K562 (cell line): Measurements from ENCODE around the gene SAMD8. TPM values are rescaled to one million over a fixed set of nuclear protein-coding genes. Genes with fewer than 3 reads are reported as not detected.

Source experiments
- DACH1 ChIP-seq: fragments of 450-650 bp; IDR thresholded peaks from 2 replicates; pipeline ENCODE4 v1.6.1; 2018; ENCODE audit not compliant: partially characterized antibody
- JUN ChIP-seq, 2 experiments: sonication (generic) in 1 of 2; formaldehyde crosslinking in 1 of 2; IDR thresholded peaks; 2 replicates each; pipeline versions ENCODE4 v1.6.1 to v1.8.0; 2012 to 2022; ENCODE audit warnings: borderline replicate concordance in 2 of 2, mild to moderate bottlenecking in 2 of 2, improper control_type of control experiment in 1 of 2, low read depth in 1 of 2, low read length in 1 of 2, missing genetic modification reagents in 1 of 2
- MAZ ChIP-seq, 2 experiments: fragments of 450-650 bp in 1 of 2; sonication (generic) in 1 of 2; formaldehyde crosslinking; IDR thresholded peaks in 1 of 2; conservative IDR thresholded peaks in 1 of 2; 2 replicates each; pipeline versions ENCODE4 v1.4.0 to v1.5.0; 2020; ENCODE audit warnings: mild to moderate bottlenecking in 1 of 2, missing genetic modification reagents in 1 of 2
- MIER1 ChIP-seq: fragments of 450-650 bp; IDR thresholded peaks from 2 replicates; pipeline ENCODE4 v1.6.1; 2016; ENCODE audit warnings: antibody characterized with exemption, mild to moderate bottlenecking, low read depth
- NBN ChIP-seq: fragments of 450-650 bp; IDR thresholded peaks from 2 replicates; pipeline ENCODE4 v1.6.1; 2016; ENCODE audit warnings: low read depth, mild to moderate bottlenecking
- NELFE ChIP-seq: IDR thresholded peaks from 2 replicates; pipeline ENCODE4 v1.6.1; 2011; ENCODE audit warnings: mild to moderate bottlenecking; ENCODE audit not compliant: insufficient read depth, insufficient read length
- STAT5B ChIP-seq: fragments of 250-450 bp; sonication (Bioruptor Pico); IDR thresholded peaks from 2 replicates; pipeline ENCODE4 v1.8.0; 2021; ENCODE audit warnings: mild to moderate bottlenecking, inconsistent platforms
- WHSC1 ChIP-seq: IDR thresholded peaks from one replicate; pipeline ENCODE4 v1.6.1; 2012; ENCODE audit warnings: low read length, control low read depth, inconsistent platforms
- ZC3H11A ChIP-seq: IDR thresholded peaks from 2 replicates; pipeline ENCODE4 v1.6.1; 2012; ENCODE audit warnings: low read depth, low read length, improper control_type of control experiment
- ZNF23 ChIP-seq: fragments of 250-450 bp; sonication (Bioruptor Pico); IDR thresholded peaks from 2 replicates; pipeline ENCODE4 v1.4.0; 2020; ENCODE audit warnings: mild to moderate bottlenecking
- ZNF316 ChIP-seq: fragments of 450-650 bp; IDR thresholded peaks from 2 replicates; pipeline ENCODE4 v1.6.1; 2016
- ZNF431 ChIP-seq: sonication (generic); formaldehyde crosslinking; IDR thresholded peaks from 2 replicates; pipeline ENCODE4 v1.8.0; 2022; ENCODE audit warnings: mild to moderate bottlenecking, missing genetic modification reagents
- ZNF445 ChIP-seq: fragments of 250-450 bp; sonication (Bioruptor Pico); IDR thresholded peaks from 2 replicates; pipeline ENCODE4 v1.4.0; 2020; ENCODE audit warnings: low read depth, mild to moderate bottlenecking, moderate library complexity
- ZNF780A ChIP-seq: fragments of 250-450 bp; sonication (Bioruptor Pico); IDR thresholded peaks from 2 replicates; pipeline ENCODE4 v1.5.0; 2021; ENCODE audit warnings: mild to moderate bottlenecking
- polyA plus RNA-seq, 8 experiments: library from polyadenylated mRNA; depleted of rRNA in 4 of 8; stranded (reverse) in 5 of 8; unstranded in 3 of 8; fragments of >200 nt; fragmentation: Nextera tagmentation in 2 of 8; fragmentation: Illumina TruSeq in 1 of 8; extraction: Ambion mirVana in 2 of 8; extraction: Trizol in 1 of 8; gene quantifications; 2 replicates each; pipeline versions ENCODE4 v1.2.1 to v1.2.3, GENCODE V29; 2011 to 2014; ENCODE audit warnings: inconsistent platforms in 1 of 8, missing spikeins in 1 of 8
- total RNA-seq, 7 experiments: library from RNA; depleted of rRNA in 6 of 7; stranded (reverse); fragments of >200 nt in 6 of 7; fragmentation: Illumina TruSeq in 2 of 7; extraction: Trizol in 2 of 7; gene quantifications; 2 replicates each; pipeline versions ENCODE4 v1.2.1 to v1.2.3, GENCODE V29; 2011 to 2021; ENCODE audit warnings: low replicate concordance in 1 of 7
- TF ChIP-seq, protein P1 (sequence below): fragments of 450-650 bp; formaldehyde crosslinking; IDR thresholded peaks from 2 replicates; pipeline ENCODE4 v1.4.0; 2022; ENCODE audit warnings: missing genetic modification characterization
- TF ChIP-seq, protein P2 (sequence below): sonication (generic); formaldehyde crosslinking; IDR thresholded peaks from 2 replicates; pipeline ENCODE4 v1.8.0; 2022; ENCODE audit warnings: mild to moderate bottlenecking, missing genetic modification reagents
- TF ChIP-seq, protein P3 (sequence below): fragments of 150-350 bp; IDR thresholded peaks from 2 replicates; pipeline ENCODE4 v1.6.1; 2014; ENCODE audit warnings: low read depth, mild to moderate bottlenecking, low read length, borderline replicate concordance

The SAMD8 gene
- total and polyA plus RNA-seq, 9 of the 15 experiments (the other 6 are each of a cell fraction or from before 2014, with no cell fraction given) = 2.7 to 16.1 (median 6.2) TPM

- peak; percentile 86; the same call in 1 of the 2 replicates for TF ChIP-seq ZNF445 (CRISPR knock-in tag)
- TF ChIP-seq STAT5B = peak; percentile 77; the same call in 1 of the 2 replicates
- no peak for TF ChIP-seq NBN
- TF ChIP-seq, protein P1, sequence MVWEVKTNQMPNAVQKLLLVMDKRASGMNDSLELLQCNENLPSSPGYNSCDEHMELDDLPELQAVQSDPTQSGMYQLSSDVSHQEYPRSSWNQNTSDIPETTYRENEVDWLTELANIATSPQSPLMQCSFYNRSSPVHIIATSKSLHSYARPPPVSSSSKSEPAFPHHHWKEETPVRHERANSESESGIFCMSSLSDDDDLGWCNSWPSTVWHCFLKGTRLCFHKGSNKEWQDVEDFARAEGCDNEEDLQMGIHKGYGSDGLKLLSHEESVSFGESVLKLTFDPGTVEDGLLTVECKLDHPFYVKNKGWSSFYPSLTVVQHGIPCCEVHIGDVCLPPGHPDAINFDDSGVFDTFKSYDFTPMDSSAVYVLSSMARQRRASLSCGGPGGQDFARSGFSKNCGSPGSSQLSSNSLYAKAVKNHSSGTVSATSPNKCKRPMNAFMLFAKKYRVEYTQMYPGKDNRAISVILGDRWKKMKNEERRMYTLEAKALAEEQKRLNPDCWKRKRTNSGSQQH (CRISPR knock-in tag) = no peak
- no peak for TF ChIP-seq ZNF780A (CRISPR knock-in tag)
- TF ChIP-seq NELFE = no peak
- TF ChIP-seq, protein P2, sequence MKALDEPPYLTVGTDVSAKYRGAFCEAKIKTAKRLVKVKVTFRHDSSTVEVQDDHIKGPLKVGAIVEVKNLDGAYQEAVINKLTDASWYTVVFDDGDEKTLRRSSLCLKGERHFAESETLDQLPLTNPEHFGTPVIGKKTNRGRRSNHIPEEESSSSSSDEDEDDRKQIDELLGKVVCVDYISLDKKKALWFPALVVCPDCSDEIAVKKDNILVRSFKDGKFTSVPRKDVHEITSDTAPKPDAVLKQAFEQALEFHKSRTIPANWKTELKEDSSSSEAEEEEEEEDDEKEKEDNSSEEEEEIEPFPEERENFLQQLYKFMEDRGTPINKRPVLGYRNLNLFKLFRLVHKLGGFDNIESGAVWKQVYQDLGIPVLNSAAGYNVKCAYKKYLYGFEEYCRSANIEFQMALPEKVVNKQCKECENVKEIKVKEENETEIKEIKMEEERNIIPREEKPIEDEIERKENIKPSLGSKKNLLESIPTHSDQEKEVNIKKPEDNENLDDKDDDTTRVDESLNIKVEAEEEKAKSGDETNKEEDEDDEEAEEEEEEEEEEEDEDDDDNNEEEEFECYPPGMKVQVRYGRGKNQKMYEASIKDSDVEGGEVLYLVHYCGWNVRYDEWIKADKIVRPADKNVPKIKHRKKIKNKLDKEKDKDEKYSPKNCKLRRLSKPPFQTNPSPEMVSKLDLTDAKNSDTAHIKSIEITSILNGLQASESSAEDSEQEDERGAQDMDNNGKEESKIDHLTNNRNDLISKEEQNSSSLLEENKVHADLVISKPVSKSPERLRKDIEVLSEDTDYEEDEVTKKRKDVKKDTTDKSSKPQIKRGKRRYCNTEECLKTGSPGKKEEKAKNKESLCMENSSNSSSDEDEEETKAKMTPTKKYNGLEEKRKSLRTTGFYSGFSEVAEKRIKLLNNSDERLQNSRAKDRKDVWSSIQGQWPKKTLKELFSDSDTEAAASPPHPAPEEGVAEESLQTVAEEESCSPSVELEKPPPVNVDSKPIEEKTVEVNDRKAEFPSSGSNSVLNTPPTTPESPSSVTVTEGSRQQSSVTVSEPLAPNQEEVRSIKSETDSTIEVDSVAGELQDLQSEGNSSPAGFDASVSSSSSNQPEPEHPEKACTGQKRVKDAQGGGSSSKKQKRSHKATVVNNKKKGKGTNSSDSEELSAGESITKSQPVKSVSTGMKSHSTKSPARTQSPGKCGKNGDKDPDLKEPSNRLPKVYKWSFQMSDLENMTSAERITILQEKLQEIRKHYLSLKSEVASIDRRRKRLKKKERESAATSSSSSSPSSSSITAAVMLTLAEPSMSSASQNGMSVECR (CRISPR knock-in tag) = peak; percentile 20; the same call in 1 of the 2 replicates
- no peak for TF ChIP-seq DACH1
- peak in 1 of 2 experiments; percentile 27; a peak in 1 of 4 replicates for TF ChIP-seq MAZ (CRISPR knock-in tag; conservative IDR thresholded peaks at IDR 0.05 in 1 of 2, IDR thresholded peaks at IDR 0.05 in 1 of 2)
- TF ChIP-seq ZC3H11A = no peak
- peak; percentile 75; the same call in 1 of the 2 replicates for TF ChIP-seq ZNF23 (CRISPR knock-in tag)
- TF ChIP-seq JUN (IDR thresholded peaks at IDR 0.05; ENCODE audit: borderline replicate concordance, low read depth, low read length) = no peak
- TF ChIP-seq JUN (CRISPR knock-in tag; IDR thresholded peaks at IDR 0.05; ENCODE audit: borderline replicate concordance) = 0 out of 2 replicates have a peak, but pooled peaks have one; percentile 13
- TF ChIP-seq WHSC1 = no peak
- no peak for TF ChIP-seq ZNF316
- no peak for TF ChIP-seq ZNF431
- TF ChIP-seq, protein P3, sequence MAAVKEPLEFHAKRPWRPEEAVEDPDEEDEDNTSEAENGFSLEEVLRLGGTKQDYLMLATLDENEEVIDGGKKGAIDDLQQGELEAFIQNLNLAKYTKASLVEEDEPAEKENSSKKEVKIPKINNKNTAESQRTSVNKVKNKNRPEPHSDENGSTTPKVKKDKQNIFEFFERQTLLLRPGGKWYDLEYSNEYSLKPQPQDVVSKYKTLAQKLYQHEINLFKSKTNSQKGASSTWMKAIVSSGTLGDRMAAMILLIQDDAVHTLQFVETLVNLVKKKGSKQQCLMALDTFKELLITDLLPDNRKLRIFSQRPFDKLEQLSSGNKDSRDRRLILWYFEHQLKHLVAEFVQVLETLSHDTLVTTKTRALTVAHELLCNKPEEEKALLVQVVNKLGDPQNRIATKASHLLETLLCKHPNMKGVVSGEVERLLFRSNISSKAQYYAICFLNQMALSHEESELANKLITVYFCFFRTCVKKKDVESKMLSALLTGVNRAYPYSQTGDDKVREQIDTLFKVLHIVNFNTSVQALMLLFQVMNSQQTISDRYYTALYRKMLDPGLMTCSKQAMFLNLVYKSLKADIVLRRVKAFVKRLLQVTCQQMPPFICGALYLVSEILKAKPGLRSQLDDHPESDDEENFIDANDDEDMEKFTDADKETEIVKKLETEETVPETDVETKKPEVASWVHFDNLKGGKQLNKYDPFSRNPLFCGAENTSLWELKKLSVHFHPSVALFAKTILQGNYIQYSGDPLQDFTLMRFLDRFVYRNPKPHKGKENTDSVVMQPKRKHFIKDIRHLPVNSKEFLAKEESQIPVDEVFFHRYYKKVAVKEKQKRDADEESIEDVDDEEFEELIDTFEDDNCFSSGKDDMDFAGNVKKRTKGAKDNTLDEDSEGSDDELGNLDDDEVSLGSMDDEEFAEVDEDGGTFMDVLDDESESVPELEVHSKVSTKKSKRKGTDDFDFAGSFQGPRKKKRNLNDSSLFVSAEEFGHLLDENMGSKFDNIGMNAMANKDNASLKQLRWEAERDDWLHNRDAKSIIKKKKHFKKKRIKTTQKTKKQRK = no peak
- TF ChIP-seq MIER1 = no peak
Measured at GRCh38 chr10:75209086-75209920, 97.8 kb downstream of the SAMD8 start (continued).
